Neuron (in vitro differentiated cells): Measurements from ENCODE around the gene ARHGAP6.
A peak's percentile ranks its signal among the peaks of the same experiment; 100 is the strongest.
"Not testable (repeated sequence)": the region's sequence is repeated elsewhere in the genome, so short reads cannot be mapped to it uniquely, and the experiment has no call there.

Source experiments
- H2AFZ ChIP-seq: one replicate; pipeline ENCODE4 v1.6.1; 2013; ENCODE audit warnings: low read depth, mild to moderate bottlenecking, inconsistent platforms, low read length, moderate library complexity
- H3K27me3 ChIP-seq: one replicate; pipeline ENCODE4 v1.6.1; 2013; ENCODE audit warnings: low read length; ENCODE audit not compliant: insufficient read depth
- H3K36me3 ChIP-seq: one replicate; pipeline ENCODE4 v1.6.1; 2013; ENCODE audit warnings: low read length; ENCODE audit not compliant: insufficient read depth
- H3K4me1 ChIP-seq: one replicate; pipeline ENCODE4 v1.6.1; 2013; ENCODE audit warnings: low read length; ENCODE audit not compliant: insufficient read depth
- H3K4me3 ChIP-seq: 2 replicates; pipeline ENCODE4 v1.5.1; 2013; ENCODE audit warnings: mild to moderate bottlenecking, low read length, moderate library complexity
- H3K9me3 ChIP-seq: one replicate; pipeline ENCODE4 v1.6.1; 2013; ENCODE audit warnings: low read length

The ARHGAP6 gene

DNA sequence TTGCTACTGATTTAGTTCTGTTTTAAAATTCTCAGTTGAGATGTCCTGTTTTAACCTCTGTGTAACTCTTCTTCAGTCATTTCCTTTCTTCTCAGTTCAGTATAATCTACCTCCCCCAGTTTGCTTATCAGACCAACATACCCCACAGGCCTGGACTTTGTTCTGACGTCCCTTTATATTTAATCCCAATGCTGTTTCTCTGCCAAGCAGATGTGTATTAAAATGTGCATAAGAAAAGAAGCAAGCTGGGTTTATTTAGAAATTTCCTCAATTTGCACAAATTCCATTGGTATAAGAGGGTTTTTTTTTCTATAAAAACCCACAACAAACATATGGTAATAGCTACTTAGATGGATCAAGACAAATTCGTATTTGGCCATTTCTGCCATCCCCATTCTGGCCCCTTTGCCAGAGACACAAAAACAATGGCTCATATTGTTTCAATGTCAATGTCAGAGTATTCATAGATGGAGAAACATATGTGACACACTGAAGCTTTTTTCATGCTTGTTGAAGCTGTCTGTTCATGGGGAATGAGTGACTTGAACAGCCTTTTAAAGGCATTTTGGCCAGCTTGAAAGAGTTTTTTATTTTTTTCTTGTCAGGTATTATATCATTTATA is 530.0 kb downstream of the ARHGAP6 start:
- Histone ChIP-seq H3K4me1 (no peaks in the 10 kb centered on the region), H3K27me3 (no peaks in the 10 kb centered on the region), H3K4me3 (no peak overlapping the region), H3K36me3 (no peaks in the 10 kb centered on the region), H3K9me3 (no peaks in the 10 kb centered on the region), H2AFZ (no peak overlapping the region)

DNA sequence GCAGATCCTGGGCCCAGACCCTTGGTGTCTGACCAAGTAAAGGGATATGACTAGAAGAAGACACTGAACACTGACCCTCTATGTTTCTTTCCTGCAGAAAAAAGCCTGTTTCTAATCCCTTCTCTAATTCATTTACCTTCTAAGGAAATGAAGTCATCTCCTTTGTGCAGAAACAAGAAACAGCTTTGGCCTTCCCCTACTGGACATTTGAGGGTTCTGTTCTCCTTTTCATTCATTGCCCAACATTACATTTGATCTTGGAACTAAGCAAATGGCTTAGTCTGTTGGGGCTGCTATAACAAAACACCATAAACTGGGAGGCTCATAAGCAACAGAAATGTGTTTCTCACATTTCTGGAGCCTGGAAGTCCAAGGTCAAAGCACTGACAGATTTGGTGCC is 534.6 kb downstream of the ARHGAP6 start:
- Histone ChIP-seq H3K4me1 (no peaks in the 10 kb centered on the region), H3K4me3 (no peak overlapping the region), H3K27me3 (no peaks in the 10 kb centered on the region)

DNA sequence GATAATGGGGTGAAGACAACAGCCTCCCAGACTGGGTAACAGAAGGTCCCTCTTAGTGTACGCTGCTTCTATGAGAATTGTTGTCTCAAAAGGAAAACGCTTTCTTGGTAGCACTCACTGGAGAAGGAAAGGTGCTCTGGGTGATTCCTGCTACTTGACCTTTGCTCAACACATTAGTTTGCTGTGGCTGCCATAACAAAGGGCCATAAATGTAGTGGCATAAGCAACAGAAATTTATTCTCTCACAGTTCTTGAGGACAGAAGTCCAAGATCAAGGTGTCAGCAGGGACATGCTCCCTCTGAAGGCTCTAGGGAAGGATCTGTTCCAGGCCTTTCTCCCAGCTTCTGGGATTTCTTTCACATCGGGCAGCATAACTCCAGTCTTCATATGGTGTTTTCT is 535.6 kb downstream of the ARHGAP6 start:
- no peaks in the 10 kb centered on the region for H3K4me1 ChIP-seq
- H3K4me3 ChIP-seq = no peak overlapping the region
- H3K27me3 ChIP-seq = no peaks in the 10 kb centered on the region
- no peak overlapping the region for H2AFZ ChIP-seq
- no peaks in the 10 kb centered on the region for H3K9me3 ChIP-seq
- H3K36me3 ChIP-seq = no peaks in the 10 kb centered on the region

More for the DNA sequence above, 534.6 kb downstream of the ARHGAP6 start:
- Histone ChIP-seq H3K9me3 (no peaks in the 10 kb centered on the region), H3K36me3 (no peaks in the 10 kb centered on the region), H2AFZ (no peak overlapping the region)

DNA sequence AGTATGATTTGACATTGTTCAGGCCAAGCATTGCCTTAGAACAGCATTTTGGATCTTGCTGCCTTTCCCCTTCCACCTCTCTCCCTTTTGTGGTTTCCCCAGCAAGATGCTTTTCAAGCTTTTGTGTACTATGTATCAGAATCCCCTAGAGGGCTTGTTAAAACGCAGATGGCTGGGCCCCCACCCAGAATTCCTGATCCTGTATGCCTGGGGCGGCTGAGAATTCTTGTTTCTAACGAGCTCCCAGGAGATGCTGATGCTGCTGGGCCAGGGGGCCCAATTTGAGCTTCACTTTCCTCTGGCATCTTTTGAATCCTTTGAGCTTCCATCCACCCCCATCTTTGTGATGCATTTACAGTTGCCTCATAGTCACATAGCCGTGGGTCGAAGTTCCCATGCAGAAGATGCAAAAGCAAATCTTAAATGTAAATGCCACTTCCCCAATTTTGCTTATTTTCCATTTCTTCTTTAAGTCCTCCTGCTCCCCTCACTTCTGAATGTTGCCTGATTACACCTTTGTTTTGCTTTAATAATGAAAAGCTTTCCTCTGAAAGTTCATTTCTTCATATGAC is 536.1 kb downstream of the ARHGAP6 start:
- Histone ChIP-seq H3K36me3 (no peaks in the 10 kb centered on the region), H3K4me3 (no peak overlapping the region), H3K27me3 (no peaks in the 10 kb centered on the region), H3K9me3 (no peaks in the 10 kb centered on the region), H2AFZ (no peak overlapping the region), H3K4me1 (no peaks in the 10 kb centered on the region)

DNA sequence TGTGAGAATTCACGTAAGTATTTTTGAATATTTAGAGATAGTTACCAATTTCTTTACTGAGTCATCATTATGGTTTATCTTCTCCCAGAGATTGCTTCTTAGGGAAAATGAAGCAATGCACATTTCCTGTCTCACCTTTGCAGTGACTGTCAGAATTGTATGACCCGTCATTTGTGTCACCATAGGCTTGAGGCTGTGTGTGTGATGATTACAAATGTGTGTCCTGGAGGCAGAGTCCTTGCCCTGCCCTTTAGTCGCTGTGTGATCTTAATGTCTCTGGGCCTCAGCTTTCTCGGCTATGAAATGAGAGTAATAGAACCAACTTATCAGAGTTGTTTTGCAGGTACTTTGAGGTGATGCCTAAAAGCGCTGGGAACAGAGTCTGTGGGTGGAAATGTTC is 540.7 kb downstream of the ARHGAP6 start:
- Histone ChIP-seq H3K4me3 (no peak overlapping the region), H3K27me3 (no peaks in the 10 kb centered on the region), H2AFZ (no peak overlapping the region), H3K9me3 (no peaks in the 10 kb centered on the region), H3K36me3 (peaks cover 19% of the 10 kb centered on the region), H3K4me1 (no peaks in the 10 kb centered on the region)

DNA sequence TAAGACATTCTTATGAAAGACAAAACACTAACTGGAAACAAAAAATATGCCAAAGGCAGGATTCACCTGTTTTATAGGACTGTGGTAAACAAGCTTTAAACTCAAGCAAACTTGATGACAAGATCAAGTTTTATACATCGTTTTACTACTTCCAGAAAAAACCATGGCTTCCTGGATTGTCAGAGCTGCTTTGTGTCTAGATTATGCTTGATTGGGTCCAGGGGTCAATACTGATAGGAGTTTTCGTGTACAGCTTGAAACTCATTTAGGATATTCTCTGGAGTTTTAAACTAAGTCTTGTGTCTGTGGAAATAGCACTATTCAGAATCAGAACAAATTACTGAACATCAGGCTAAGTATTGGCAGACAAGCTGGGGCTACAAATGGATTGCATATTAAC is 541.6 kb downstream of the ARHGAP6 start:
- H3K27me3 ChIP-seq = no peaks in the 10 kb centered on the region
- peaks cover 27% of the 10 kb centered on the region for H3K36me3 ChIP-seq
- H3K4me3 ChIP-seq = no peak overlapping the region
- H3K9me3 ChIP-seq = no peaks in the 10 kb centered on the region
- H2AFZ ChIP-seq = no peak overlapping the region
- H3K4me1 ChIP-seq = no peaks in the 10 kb centered on the region

DNA sequence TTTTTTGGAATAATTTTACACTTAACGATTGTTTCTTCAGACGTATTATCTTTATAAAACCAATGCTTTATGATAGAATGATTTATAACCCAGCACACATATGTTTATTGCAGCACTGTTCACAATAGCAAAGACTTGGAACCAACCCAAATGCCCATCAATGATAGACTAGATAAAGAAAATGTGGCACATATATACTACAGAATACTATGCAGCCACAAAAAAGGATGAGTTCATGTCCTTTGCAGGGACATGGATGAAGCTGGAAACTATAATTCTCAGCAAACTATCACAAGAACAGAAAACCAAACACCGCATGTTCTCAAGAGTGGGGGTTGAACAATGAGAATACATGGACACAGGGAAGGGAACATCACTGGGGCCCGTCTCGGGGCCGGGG is 542.6 kb downstream of the ARHGAP6 start:
- H3K4me3 ChIP-seq, H2AFZ ChIP-seq, H3K9me3 ChIP-seq, H3K4me1 ChIP-seq, H3K27me3 ChIP-seq: not testable (repeated sequence)
- peaks cover 35% of the 10 kb centered on the region for H3K36me3 ChIP-seq

DNA sequence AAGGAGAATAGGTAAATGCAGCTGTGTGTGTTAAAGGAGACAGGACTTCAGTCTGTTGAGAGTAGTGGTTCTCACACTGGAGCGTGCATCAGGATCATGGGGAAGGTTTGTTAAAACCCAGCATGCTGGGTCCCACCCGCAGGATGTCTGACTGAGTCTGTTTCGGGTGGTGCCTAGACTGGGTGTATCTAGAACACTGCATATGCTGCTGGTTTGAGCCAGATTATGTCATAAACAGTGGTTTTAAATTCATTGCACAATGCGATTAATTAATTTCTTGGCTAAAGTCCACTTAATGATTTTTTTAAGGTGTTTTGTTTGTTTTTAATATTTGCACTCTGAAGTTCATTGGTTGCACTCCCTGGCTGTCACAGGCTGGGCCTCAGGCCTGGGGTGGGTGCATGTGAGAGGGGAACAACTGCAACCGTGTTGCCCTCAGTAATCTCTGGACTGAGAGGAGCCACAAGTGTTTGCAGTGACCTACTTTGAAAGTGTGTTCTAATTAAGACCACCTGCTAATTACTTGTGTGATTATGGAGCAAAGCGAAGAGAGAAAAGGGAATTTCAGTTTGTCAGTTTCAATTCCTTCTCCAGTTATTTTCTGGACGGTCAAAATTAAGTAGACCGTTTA is 546.3 kb downstream of the ARHGAP6 start:
- no peak overlapping the region for H3K4me3 ChIP-seq
- H3K9me3 ChIP-seq = no peaks in the 10 kb centered on the region
- H2AFZ ChIP-seq = no peak overlapping the region
- no peaks in the 10 kb centered on the region for H3K4me1 ChIP-seq
- peaks cover 71% of the 10 kb centered on the region for H3K36me3 ChIP-seq
- H3K27me3 ChIP-seq = no peaks in the 10 kb centered on the region

DNA sequence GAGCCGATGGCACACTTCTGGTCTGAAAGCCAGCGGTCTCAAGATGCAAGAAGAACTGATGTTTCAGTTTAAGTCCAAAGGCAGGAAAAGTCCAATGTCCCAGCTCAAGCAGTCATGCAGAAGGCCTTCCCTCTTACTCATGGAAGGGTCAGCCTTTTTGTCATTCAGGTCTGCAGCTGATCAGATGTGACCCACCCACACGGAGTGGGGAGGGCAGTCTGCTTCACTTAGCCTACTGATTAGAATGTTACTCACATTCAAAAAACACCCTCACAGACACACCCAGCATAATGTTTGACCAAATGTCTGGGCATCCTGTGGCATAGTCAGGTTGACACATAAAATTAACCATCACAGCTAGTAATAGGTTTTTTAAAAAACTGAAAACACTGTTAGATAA is 548.0 kb downstream of the ARHGAP6 start:
- Histone ChIP-seq H3K36me3 (peaks cover 71% of the 10 kb centered on the region), H3K4me1 (no peaks in the 10 kb centered on the region), H3K27me3 (no peaks in the 10 kb centered on the region), H3K4me3 (no peak overlapping the region), H2AFZ (no peak overlapping the region), H3K9me3 (no peaks in the 10 kb centered on the region)

DNA sequence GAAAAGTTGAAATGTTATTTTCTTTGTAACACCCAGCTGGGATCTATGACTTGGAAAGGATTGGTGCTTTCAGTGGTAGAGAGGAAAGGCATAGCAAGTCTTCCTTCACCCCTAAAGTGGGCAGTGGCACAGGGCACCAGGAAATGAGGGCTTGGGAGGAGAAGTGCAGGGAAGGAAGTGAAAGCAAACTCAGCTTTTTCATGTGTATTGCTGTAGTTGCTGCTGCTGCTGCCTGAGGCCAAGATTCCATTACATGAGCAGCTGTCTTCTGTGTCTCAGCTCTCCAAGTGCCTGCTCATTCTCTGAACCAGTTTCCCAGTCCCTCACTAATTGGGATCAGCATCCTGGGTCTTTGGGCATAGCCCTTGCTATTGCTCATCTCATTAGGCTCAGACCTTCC is 552.0 kb downstream of the ARHGAP6 start:
- no peaks in the 10 kb centered on the region for H3K9me3 ChIP-seq
- H2AFZ ChIP-seq = no peak overlapping the region
- peaks cover 6% of the 10 kb centered on the region for H3K4me1 ChIP-seq
- H3K27me3 ChIP-seq = no peaks in the 10 kb centered on the region
- no peak overlapping the region for H3K4me3 ChIP-seq
- peaks cover 40% of the 10 kb centered on the region for H3K36me3 ChIP-seq

DNA sequence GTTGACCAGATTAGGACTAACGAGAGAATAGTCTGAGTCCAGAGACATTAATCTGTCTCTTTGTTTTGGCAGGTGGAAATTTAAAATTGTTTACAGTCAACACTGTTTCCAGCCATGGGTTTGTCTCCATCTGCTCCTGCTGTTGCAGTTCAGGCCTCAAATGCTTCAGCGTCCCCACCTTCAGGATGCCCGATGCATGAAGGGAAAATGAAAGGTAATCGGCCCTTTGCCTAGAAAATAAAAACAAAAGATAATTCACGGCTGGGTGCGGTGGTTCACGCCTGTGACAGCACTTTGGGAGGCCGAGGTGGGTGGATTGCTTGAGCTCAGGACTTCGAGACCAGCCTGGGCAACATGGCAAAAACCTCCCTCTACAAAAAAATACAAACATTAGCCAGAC is 553.8 kb downstream of the ARHGAP6 start:
- H3K4me1 ChIP-seq = peaks cover 6% of the 10 kb centered on the region
- H2AFZ ChIP-seq = no peak overlapping the region
- H3K36me3 ChIP-seq = peaks cover 24% of the 10 kb centered on the region
- no peaks in the 10 kb centered on the region for H3K27me3 ChIP-seq
- H3K9me3 ChIP-seq = no peaks in the 10 kb centered on the region
- peak overlapping the region; percentile 57 for H3K4me3 ChIP-seq

DNA sequence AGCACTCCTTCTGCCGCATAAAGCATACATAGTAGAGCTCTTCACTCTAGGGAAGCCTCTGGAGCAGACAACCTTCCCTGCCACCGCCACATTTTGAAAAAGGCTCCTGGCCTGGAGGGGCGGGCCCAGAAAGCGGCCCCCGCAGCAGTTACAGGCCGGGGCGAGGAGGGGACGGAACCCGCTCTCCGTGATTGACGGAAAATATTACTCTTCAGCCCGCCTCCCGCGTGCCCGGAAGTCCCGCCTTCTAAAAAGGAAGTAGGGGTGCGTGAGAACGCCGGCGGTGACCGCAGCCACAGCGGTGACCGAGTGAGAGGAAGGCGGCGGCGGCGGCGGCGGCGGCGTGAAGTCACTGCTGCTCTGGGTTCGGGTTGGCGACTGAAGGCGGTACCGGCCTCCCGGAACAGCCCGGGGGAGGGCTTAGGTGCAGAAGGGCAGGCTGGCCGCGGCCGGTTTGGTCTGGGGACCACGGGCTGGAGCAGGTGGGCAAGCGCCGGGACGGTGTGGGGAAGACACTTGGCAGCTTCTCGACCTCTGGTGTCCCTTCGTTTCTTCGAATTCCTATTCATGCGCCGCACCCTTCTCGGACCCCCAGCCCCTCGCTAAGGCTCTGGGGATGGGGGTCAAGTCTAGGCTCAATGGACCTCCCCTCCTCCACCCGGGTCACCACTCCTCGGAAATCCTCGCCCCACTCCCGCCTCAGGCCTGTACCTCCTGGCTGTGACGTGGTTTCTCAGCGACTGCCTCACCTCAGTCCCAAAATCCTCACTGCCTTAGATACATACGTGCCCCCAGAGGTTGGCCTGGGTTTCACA is 554.5 kb downstream of the ARHGAP6 start, which contains the start of gene HCCS:
Gene HCCS (plus strand): TSS at position 296 of the 815 bp plus-strand sequence. CDS start 729 bp downstream, outside the sequence.
- Histone ChIP-seq H3K36me3 (peaks cover 17% of the 10 kb centered on the region), H3K4me3 (peak within 1 kb of the TSS; percentile 57), H3K27me3 (no peaks in the 10 kb centered on the region), H3K9me3 (no peaks in the 10 kb centered on the region), H3K4me1 (peaks cover 6% of the 10 kb centered on the region), H2AFZ (peak within 1 kb of the TSS; percentile 74)

DNA sequence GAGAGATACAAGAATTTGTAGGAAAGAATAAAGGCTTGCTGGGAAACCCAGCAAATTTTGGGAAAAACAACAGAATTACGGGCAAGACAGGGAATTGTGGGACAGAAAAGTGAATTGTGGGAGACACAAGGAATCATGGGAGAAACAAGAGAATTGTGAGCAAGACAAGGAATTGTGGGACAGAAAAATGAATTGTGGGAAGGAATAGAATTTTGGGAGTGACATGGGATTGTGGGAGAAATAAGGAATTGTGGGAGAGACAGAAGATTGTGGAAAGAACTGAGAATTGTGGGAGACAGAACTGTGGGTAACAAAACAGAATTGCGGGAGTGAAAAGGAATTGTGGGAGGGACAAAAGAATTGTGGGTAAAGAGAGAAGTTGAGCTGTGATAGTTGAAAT is 555.8 kb downstream of the ARHGAP6 start:
- peak overlapping the region; percentile 57 for H3K4me3 ChIP-seq
- peaks cover 5% of the 10 kb centered on the region for H3K36me3 ChIP-seq
- H3K4me1 ChIP-seq = peaks cover 6% of the 10 kb centered on the region
- no peaks in the 10 kb centered on the region for H3K9me3 ChIP-seq
- H2AFZ ChIP-seq = no peak overlapping the region
- H3K27me3 ChIP-seq = no peaks in the 10 kb centered on the region
